Gastroesophageal sphincter (tissue), 3 donors: Measurements from ENCODE around the gene COL18A1.

Experiments
- CTCF ChIP-seq, 4 experiments: fragments of 200-600 bp in 2 of 4; fragments of 450-650 bp in 2 of 4; sonication (generic) in 1 of 4; IDR thresholded peaks; one replicate each; pipeline ENCODE4 v1.5.1; 2017 to 2019; ENCODE audit warnings: antibody characterized with exemption in 4 of 4, mild to moderate bottlenecking in 2 of 4, moderate library complexity in 2 of 4
- POLR2A ChIP-seq, 2 donors: fragments of 450-650 bp; IDR thresholded peaks; one replicate each; pipeline ENCODE4 v1.6.1; 2017; ENCODE audit warnings: antibody characterized with exemption in 2 of 2, mild to moderate bottlenecking in 2 of 2, moderate library complexity in 1 of 2
- POLR2AphosphoS5 ChIP-seq: sonication (generic); formaldehyde crosslinking; IDR thresholded peaks from one replicate; pipeline ENCODE4 v1.6.1; 2017; ENCODE audit warnings: antibody characterized with exemption

- no peak for TF ChIP-seq POLR2A (IDR thresholded peaks at IDR 0.05)
- TF ChIP-seq CTCF (IDR thresholded peaks at IDR 0.05): no peak
- no peak for TF ChIP-seq POLR2AphosphoS5
Observed at GRCh38 chr21:45392573-45392971, 12.4 kb upstream of the COL18A1 start.
